ENCODE measurements around the gene NXPE3. TPM values are rescaled to one million over a fixed set of nuclear protein-coding genes. Genes with fewer than 3 reads are reported as not detected.

NXPE3 gene
- total and polyA plus RNA-seq, 10 of the 15 experiments (the other 5 are each of a cell fraction or from before 2014, with no cell fraction given) = 2.0 to 8.7 (median 5.2) TPM

DNA sequence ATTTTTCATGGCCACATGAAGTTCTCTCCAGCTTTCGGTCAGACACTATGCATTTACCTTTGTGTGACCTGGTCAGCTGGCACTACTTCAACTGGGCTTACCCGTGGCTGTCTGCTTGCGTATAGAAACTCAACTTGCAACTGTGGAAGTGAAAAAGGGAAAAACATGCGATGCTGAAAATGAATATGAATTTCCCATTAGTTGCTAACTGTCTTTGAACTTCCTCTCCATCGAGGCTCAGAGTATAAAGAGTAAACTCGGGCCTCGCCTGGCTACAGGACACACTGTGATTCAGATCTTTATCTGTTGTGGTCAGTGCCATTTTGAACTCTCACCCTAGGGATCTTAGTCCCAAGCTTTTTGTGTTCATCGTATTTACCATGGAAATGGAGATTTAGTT is 97.1 kb downstream of the NXPE3 start (continued):
- peak; percentile 27 to 40; a peak in 2 of 4 replicates for TF ChIP-seq EP300 (IDR thresholded peaks at IDR 0.05; ENCODE audit: borderline replicate concordance in 1 of 2, control insufficient read depth in 1 of 2, low read depth in 2 of 2, low read length in 2 of 2)
- TF ChIP-seq MEF2A (IDR thresholded peaks at IDR 0.05; ENCODE audit: insufficient read depth, low read depth, low read length) = no peak
- TF ChIP-seq PAX5 (IDR thresholded peaks at IDR 0.05; ENCODE audit: borderline replicate concordance, low read depth, low read length) = 0 out of 2 replicates have a peak, but pooled peaks have one; percentile 50
- TF ChIP-seq, protein P1, sequence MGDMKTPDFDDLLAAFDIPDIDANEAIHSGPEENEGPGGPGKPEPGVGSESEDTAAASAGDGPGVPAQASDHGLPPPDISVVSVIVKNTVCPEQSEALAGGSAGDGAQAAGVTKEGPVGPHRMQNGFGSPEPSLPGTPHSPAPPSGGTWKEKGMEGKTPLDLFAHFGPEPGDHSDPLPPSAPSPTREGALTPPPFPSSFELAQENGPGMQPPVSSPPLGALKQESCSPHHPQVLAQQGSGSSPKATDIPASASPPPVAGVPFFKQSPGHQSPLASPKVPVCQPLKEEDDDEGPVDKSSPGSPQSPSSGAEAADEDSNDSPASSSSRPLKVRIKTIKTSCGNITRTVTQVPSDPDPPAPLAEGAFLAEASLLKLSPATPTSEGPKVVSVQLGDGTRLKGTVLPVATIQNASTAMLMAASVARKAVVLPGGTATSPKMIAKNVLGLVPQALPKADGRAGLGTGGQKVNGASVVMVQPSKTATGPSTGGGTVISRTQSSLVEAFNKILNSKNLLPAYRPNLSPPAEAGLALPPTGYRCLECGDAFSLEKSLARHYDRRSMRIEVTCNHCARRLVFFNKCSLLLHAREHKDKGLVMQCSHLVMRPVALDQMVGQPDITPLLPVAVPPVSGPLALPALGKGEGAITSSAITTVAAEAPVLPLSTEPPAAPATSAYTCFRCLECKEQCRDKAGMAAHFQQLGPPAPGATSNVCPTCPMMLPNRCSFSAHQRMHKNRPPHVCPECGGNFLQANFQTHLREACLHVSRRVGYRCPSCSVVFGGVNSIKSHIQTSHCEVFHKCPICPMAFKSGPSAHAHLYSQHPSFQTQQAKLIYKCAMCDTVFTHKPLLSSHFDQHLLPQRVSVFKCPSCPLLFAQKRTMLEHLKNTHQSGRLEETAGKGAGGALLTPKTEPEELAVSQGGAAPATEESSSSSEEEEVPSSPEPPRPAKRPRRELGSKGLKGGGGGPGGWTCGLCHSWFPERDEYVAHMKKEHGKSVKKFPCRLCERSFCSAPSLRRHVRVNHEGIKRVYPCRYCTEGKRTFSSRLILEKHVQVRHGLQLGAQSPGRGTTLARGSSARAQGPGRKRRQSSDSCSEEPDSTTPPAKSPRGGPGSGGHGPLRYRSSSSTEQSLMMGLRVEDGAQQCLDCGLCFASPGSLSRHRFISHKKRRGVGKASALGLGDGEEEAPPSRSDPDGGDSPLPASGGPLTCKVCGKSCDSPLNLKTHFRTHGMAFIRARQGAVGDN (IDR thresholded peaks at IDR 0.05) = no peak
- TF ChIP-seq CBFB (IDR thresholded peaks at IDR 0.05; ENCODE audit: low read depth) = no peak
- TF ChIP-seq FOS (IDR thresholded peaks at IDR 0.05; ENCODE audit: borderline replicate concordance, extremely low read depth, insufficient read length) = no peak
- peak; percentile 44 for TF ChIP-seq JUNB (IDR thresholded peaks at IDR 0.05)
- TF ChIP-seq NBN (IDR thresholded peaks at IDR 0.05) = no peak
- TF ChIP-seq, protein P2, sequence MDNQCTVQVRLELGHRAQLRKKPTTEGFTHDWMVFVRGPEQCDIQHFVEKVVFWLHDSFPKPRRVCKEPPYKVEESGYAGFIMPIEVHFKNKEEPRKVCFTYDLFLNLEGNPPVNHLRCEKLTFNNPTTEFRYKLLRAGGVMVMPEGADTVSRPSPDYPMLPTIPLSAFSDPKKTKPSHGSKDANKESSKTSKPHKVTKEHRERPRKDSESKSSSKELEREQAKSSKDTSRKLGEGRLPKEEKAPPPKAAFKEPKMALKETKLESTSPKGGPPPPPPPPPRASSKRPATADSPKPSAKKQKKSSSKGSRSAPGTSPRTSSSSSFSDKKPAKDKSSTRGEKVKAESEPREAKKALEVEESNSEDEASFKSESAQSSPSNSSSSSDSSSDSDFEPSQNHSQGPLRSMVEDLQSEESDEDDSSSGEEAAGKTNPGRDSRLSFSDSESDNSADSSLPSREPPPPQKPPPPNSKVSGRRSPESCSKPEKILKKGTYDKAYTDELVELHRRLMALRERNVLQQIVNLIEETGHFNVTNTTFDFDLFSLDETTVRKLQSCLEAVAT (IDR thresholded peaks at IDR 0.05) = no peak
- no peak for TF ChIP-seq MYB (IDR thresholded peaks at IDR 0.05; ENCODE audit: borderline replicate concordance, low read depth, low read length)
- TF ChIP-seq, protein P3, sequence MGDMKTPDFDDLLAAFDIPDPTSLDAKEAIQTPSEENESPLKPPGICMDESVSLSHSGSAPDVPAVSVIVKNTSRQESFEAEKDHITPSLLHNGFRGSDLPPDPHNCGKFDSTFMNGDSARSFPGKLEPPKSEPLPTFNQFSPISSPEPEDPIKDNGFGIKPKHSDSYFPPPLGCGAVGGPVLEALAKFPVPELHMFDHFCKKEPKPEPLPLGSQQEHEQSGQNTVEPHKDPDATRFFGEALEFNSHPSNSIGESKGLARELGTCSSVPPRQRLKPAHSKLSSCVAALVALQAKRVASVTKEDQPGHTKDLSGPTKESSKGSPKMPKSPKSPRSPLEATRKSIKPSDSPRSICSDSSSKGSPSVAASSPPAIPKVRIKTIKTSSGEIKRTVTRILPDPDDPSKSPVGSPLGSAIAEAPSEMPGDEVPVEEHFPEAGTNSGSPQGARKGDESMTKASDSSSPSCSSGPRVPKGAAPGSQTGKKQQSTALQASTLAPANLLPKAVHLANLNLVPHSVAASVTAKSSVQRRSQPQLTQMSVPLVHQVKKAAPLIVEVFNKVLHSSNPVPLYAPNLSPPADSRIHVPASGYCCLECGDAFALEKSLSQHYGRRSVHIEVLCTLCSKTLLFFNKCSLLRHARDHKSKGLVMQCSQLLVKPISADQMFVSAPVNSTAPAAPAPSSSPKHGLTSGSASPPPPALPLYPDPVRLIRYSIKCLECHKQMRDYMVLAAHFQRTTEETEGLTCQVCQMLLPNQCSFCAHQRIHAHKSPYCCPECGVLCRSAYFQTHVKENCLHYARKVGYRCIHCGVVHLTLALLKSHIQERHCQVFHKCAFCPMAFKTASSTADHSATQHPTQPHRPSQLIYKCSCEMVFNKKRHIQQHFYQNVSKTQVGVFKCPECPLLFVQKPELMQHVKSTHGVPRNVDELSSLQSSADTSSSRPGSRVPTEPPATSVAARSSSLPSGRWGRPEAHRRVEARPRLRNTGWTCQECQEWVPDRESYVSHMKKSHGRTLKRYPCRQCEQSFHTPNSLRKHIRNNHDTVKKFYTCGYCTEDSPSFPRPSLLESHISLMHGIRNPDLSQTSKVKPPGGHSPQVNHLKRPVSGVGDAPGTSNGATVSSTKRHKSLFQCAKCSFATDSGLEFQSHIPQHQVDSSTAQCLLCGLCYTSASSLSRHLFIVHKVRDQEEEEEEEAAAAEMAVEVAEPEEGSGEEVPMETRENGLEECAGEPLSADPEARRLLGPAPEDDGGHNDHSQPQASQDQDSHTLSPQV (IDR thresholded peaks at IDR 0.05) = no peak
- no peak for TF ChIP-seq GABPA (IDR thresholded peaks at IDR 0.05; ENCODE audit: low read depth)
- TF ChIP-seq SPI1 (IDR thresholded peaks at IDR 0.05; ENCODE audit: borderline replicate concordance, insufficient read depth, low read depth, low read length) = peak; percentile 53; the same call in 1 of the 2 replicates
- TF ChIP-seq NR2C2 (IDR thresholded peaks at IDR 0.05; ENCODE audit: borderline replicate concordance, control insufficient read depth, insufficient read length, low read depth) = no peak
- no peak for TF ChIP-seq NR2F1 (conservative IDR thresholded peaks at IDR 0.05)
- TF ChIP-seq SMAD5 (IDR thresholded peaks at IDR 0.05; ENCODE audit: low read depth) = no peak
- TF ChIP-seq RB1 (IDR thresholded peaks at IDR 0.05; ENCODE audit: borderline replicate concordance) = no peak
- TF ChIP-seq YY1 (IDR thresholded peaks at IDR 0.05; ENCODE audit: low read depth, low read length) = no peak
